ENCODE measurements around the gene LOXL1. TPM values are rescaled to one million over a fixed set of nuclear protein-coding genes. Genes with fewer than 3 reads are reported as not detected.

Gene LOXL1
- total RNA-seq, 1 donor from 2014 or later: 1.0 TPM

GRCh38 chr15:73921254-73921925 is 4.9 kb upstream of the LOXL1 start:
- intact Hi-C loops (cut with micrococcal nuclease): loop anchor here (2.0 kb wide), 1 partner anchor 25 kb away; no protein-coding TSS in a partner anchor

GRCh38 chr15:73922186-73923151 is 3.8 kb upstream of the LOXL1 start:
- intact Hi-C loops (cut with micrococcal nuclease): no loop called here

GRCh38 chr15:73923156-73923487 is 3.1 kb upstream of the LOXL1 start:
- intact Hi-C loops (cut with micrococcal nuclease): no loop called here

GRCh38 chr15:73923488-73924164 is 2.6 kb upstream of the LOXL1 start:
- intact Hi-C loops (cut with micrococcal nuclease): no loop called here

- intact Hi-C loops (cut with micrococcal nuclease): no loop called here
These were observed 1.9 kb upstream of the LOXL1 start for GRCh38 chr15:73924171-73924921.

GRCh38 chr15:73925848-73926218 is 429 bp upstream of the LOXL1 start:
- intact Hi-C loops (cut with micrococcal nuclease): loop anchor here (2.0 kb wide), 1 partner anchor 39 kb away; no protein-coding TSS in a partner anchor

GRCh38 chr15:73927003-73927475 is 777 bp downstream of the LOXL1 start:
- intact Hi-C loops (cut with micrococcal nuclease): loop anchor here (1.0 to 2.0 kb wide), 4 partner anchors 30 to 53 kb away; no protein-coding TSS in a partner anchor

GRCh38 chr15:73927476-73928240 is 1.4 kb downstream of the LOXL1 start:
- intact Hi-C loops (cut with micrococcal nuclease): loop anchor here (1.0 to 2.0 kb wide), 4 partner anchors 30 to 53 kb away; no protein-coding TSS in a partner anchor

GRCh38 chr15:73928241-73928579 is 1.9 kb downstream of the LOXL1 start:
- intact Hi-C loops (cut with micrococcal nuclease): no loop called here

GRCh38 chr15:73928971-73929627 is 2.8 kb downstream of the LOXL1 start:
- intact Hi-C loops (cut with micrococcal nuclease): no loop called here

- intact Hi-C loops (cut with micrococcal nuclease): no loop called here
These were observed 4.1 kb downstream of the LOXL1 start for GRCh38 chr15:73930371-73930770.

- intact Hi-C loops (cut with micrococcal nuclease): no loop called here
These were observed 4.6 kb downstream of the LOXL1 start for GRCh38 chr15:73930790-73931281.

GRCh38 chr15:73931441-73931840 is 5.2 kb downstream of the LOXL1 start:
- intact Hi-C loops (cut with micrococcal nuclease): no loop called here

GRCh38 chr15:73932381-73933191 is 6.3 kb downstream of the LOXL1 start:
- intact Hi-C loops (cut with micrococcal nuclease): no loop called here

GRCh38 chr15:73934281-73934680 is 8.0 kb downstream of the LOXL1 start:
- intact Hi-C loops (cut with micrococcal nuclease): no loop called here

- intact Hi-C loops (cut with micrococcal nuclease): no loop called here
These were observed 9.3 kb downstream of the LOXL1 start for GRCh38 chr15:73935547-73935946.

GRCh38 chr15:73936181-73936580 is 9.9 kb downstream of the LOXL1 start:
- intact Hi-C loops (cut with micrococcal nuclease): no loop called here

- intact Hi-C loops (cut with micrococcal nuclease): no loop called here
These were observed 10.5 kb downstream of the LOXL1 start for GRCh38 chr15:73936588-73937290.

All from T-helper 1 cell treated with Interleukin-12 subunit alpha and Interleukin-12 subunit beta and Interleukin-4 antibody, amounts not matched to agents 30 ng/mL and 1 ng/mL, for 36 hours (primary cell).